PC-9 (cell line): Measurements from ENCODE around the gene CCDC66. TPM values are rescaled to one million over a fixed set of nuclear protein-coding genes. Genes with fewer than 3 reads are reported as not detected.

Experiments
- BruUV-seq: library from RNA; stranded (reverse); fragments of 400-500 nt; replicated peaks from 2 replicates; lab custom pipeline; 2021; lab: Mats Ljungman, UMichigan
- CTCF ChIA-PET: fragments of 300-600 bp; sonication (Branson Sonifier 250); formaldehyde crosslinking; loops from one replicate; lab custom pipeline; 2022; ENCODE audit warnings: antibody characterized with exemption; lab: Charles Lee
- POLR2A ChIA-PET: fragments of 300-600 bp; sonication (Branson Sonifier 250); formaldehyde crosslinking; loops from one replicate; lab custom pipeline; 2022; ENCODE audit warnings: antibody characterized with exemption; ENCODE audit not compliant: unreplicated experiment; lab: Charles Lee
- DNase-seq, 2 experiments: peaks; one replicate each; pipeline versions ENCODE4 v3.0.0 to v3.0.0-alpha.2; 2015 to 2022; ENCODE audit warnings: mixed read lengths in 1 of 2
- H2AFZ ChIP-seq: fragments of 200-600 bp; sonication (generic); 2 replicates; pipeline ENCODE4 v1.8.1; 2017; ENCODE audit warnings: antibody characterized with exemption
- H3F3A ChIP-seq: fragments of 200-600 bp; sonication (generic); 2 replicates; pipeline ENCODE4 v1.8.1; 2017; ENCODE audit warnings: antibody characterized with exemption, mild to moderate bottlenecking, low read depth; ENCODE audit not compliant: insufficient read depth
- H3K27ac ChIP-seq: fragments of 200-600 bp; sonication (generic); 2 replicates; pipeline ENCODE4 v1.6.1; 2016; ENCODE audit warnings: mixed run types
- H3K27me3 ChIP-seq: fragments of 200-600 bp; sonication (generic); 2 replicates; pipeline ENCODE4 v1.6.1; 2016; ENCODE audit warnings: low read depth, mixed run types; ENCODE audit not compliant: insufficient read depth
- H3K36me3 ChIP-seq: fragments of 200-600 bp; sonication (generic); 2 replicates; pipeline ENCODE4 v1.6.1; 2016; ENCODE audit warnings: low read depth, mixed run types
- H3K4me1 ChIP-seq: fragments of 200-600 bp; sonication (generic); replicated peaks from 2 replicates; pipeline ENCODE4 v1.6.1; 2016; ENCODE audit warnings: mixed run types; ENCODE audit not compliant: insufficient read depth
- H3K4me2 ChIP-seq: fragments of 200-600 bp; sonication (generic); 2 replicates; pipeline ENCODE4 v1.6.1; 2017; ENCODE audit warnings: mixed run types
- H3K4me3 ChIP-seq: fragments of 200-600 bp; sonication (generic); 2 replicates; pipeline ENCODE4 v1.6.1; 2016; ENCODE audit warnings: mixed run types
- H3K79me2 ChIP-seq: fragments of 200-600 bp; sonication (generic); 2 replicates; pipeline ENCODE4 v1.6.1; 2017; ENCODE audit warnings: low read depth, mixed run types
- H3K9me2 ChIP-seq: fragments of 200-600 bp; sonication (generic); 2 replicates; pipeline ENCODE4 v1.8.1; 2017; ENCODE audit warnings: mild to moderate bottlenecking; ENCODE audit not compliant: insufficient read depth
- H3K9me3 ChIP-seq: fragments of 200-600 bp; sonication (generic); 2 replicates; pipeline ENCODE4 v1.8.1; 2016; ENCODE audit warnings: low read depth; ENCODE audit not compliant: insufficient read depth
- H4K20me1 ChIP-seq: fragments of 200-600 bp; sonication (generic); 2 replicates; pipeline ENCODE4 v1.8.1; 2017; ENCODE audit not compliant: insufficient read depth
- CTCF ChIP-seq: fragments of 200-600 bp; sonication (generic); conservative IDR thresholded peaks from 2 replicates; pipeline ENCODE4 v1.6.1; 2017; ENCODE audit warnings: mixed run types, antibody characterized with exemption, mild to moderate bottlenecking, moderate library complexity
- EZH2 ChIP-seq: fragments of 200-600 bp; sonication (generic); IDR thresholded peaks from 2 replicates; pipeline ENCODE4 v1.8.0; 2017; ENCODE audit warnings: antibody characterized with exemption, low read depth
- intact Hi-C: fragments of 100-400 bp; cut with micrococcal nuclease; formaldehyde crosslinking; loops from one replicate; pipeline ENCODE4 v1.10.0; 2022; ENCODE audit not compliant: unreplicated experiment
- total RNA-seq: library from RNA; stranded (reverse); gene quantifications from 2 replicates; pipeline ENCODE4 v1.2.3, GENCODE V29; 2021

CCDC66 gene
- total RNA-seq, 1 experiment from 2014 or later: 22.3 TPM

GRCh38 chr3:56616478-56617006, 59.6 kb downstream of the CCDC66 start:
- Histone ChIP-seq H3K36me3 (peaks cover 22% of the 10 kb centered on the region), H3K4me3 (no peak overlapping the region)
- POLR2A ChIA-PET: no interaction called here

GRCh38 chr3:56620371-56620770, 63.4 kb downstream of the CCDC66 start:
- Histone ChIP-seq H3K79me2 (no peaks in the 10 kb centered on the region), H4K20me1 (no peaks in the 10 kb centered on the region; the same call in 1 of the 2 replicates), H3K36me3 (peaks cover 24% of the 10 kb centered on the region), H3K4me2 (no peak overlapping the region), H3K27me3 (no peaks in the 10 kb centered on the region), H3K4me1 (peaks cover 14% of the 10 kb centered on the region), H3K9me3 (no peaks in the 10 kb centered on the region), H3K9me2 (no peaks in the 10 kb centered on the region), H3F3A (peaks cover 16% of the 10 kb centered on the region), H3K4me3 (no peak overlapping the region), H3K27ac (no peak overlapping the region), H2AFZ (no peak overlapping the region)
- DNase-seq: no peak
- no TSS peak for BruUV-seq
- POLR2A ChIA-PET: no interaction called here
- intact Hi-C loops: no loop called here
- no peak for TF ChIP-seq CTCF
- TF ChIP-seq EZH2: no peak
- CTCF ChIA-PET: no interaction called here

More at GRCh38 chr3:56616478-56617006, 59.6 kb downstream of the CCDC66 start:
- H3K27ac ChIP-seq: 0 out of 2 replicates have a peak overlapping the region, but pooled peaks have one; percentile 6
- no peak overlapping the region for H3K4me2 ChIP-seq
- intact Hi-C loops: no loop called here
- TF ChIP-seq CTCF (no peak), EZH2 (no peak)
- BruUV-seq: no TSS peak
- no peaks in the 10 kb centered on the region for H3K9me2 ChIP-seq
- H2AFZ ChIP-seq: no peak overlapping the region
- H3K9me3 ChIP-seq: no peaks in the 10 kb centered on the region
- no peaks in the 10 kb centered on the region for H3K79me2 ChIP-seq
- CTCF ChIA-PET: no interaction called here
- H3K4me1 ChIP-seq: peaks cover 3% of the 10 kb centered on the region; the same call in 1 of the 2 replicates
- DNase-seq: no peak
- peaks cover 10% of the 10 kb centered on the region for H3F3A ChIP-seq
- H4K20me1 ChIP-seq: no peaks in the 10 kb centered on the region; the same call in 1 of the 2 replicates
- H3K27me3 ChIP-seq: no peaks in the 10 kb centered on the region

GRCh38 chr3:56621681-56622080, 64.7 kb downstream of the CCDC66 start:
- CTCF ChIA-PET: interaction anchor here (0.6 kb wide), 1 partner anchor 274 kb away, joined by 7 read pairs; no protein-coding TSS in a partner anchor
- H3K36me3 ChIP-seq: peaks cover 18% of the 10 kb centered on the region

More at GRCh38 chr3:56621681-56622080, 64.7 kb downstream of the CCDC66 start:
- Histone ChIP-seq H3K4me2 (peak overlapping the region; percentile 56), H3K27me3 (no peaks in the 10 kb centered on the region), H2AFZ (no peak overlapping the region), H4K20me1 (no peaks in the 10 kb centered on the region; the same call in 1 of the 2 replicates), H3K4me1 (peaks cover 14% of the 10 kb centered on the region), H3K4me3 (no peak overlapping the region), H3K9me2 (no peaks in the 10 kb centered on the region), H3F3A (peaks cover 13% of the 10 kb centered on the region), H3K79me2 (no peaks in the 10 kb centered on the region), H3K9me3 (no peaks in the 10 kb centered on the region), H3K27ac (peak overlapping the region; percentile 24; the same call in 1 of the 2 replicates)
- intact Hi-C loops: no loop called here
- POLR2A ChIA-PET: interaction anchor here (0.6 kb wide), 2 partner anchors 8 to 308 kb away, joined by 3 to 9 read pairs; no protein-coding TSS in a partner anchor
- TF ChIP-seq CTCF (no peak), EZH2 (no peak)
- BruUV-seq: no TSS peak
- peak in 1 of 2 experiments; percentile 75 for DNase-seq
